Activated CD4-positive, alpha-beta T cell treated with anti-CD3 and anti-CD28 coated beads, Interleukin-2, amount 10 ng/mL, durations not matched to agents 24 days and 14 days (primary cell): Measurements from ENCODE around the gene RASGRP2. TPM values are rescaled to one million over a fixed set of nuclear protein-coding genes. Genes with fewer than 3 reads are reported as not detected.
"Not testable (repeated sequence)": the region's sequence is repeated elsewhere in the genome, so short reads cannot be mapped to it uniquely, and the experiment has no call there.

Source experiments
- DNase-seq: peaks from one replicate; pipeline ENCODE4 v3.0.0; 2022
- H3K27ac Mint-ChIP-seq: one replicate; pipeline ENCODE4 v1.8.0; 2022; ENCODE audit warnings: mild to moderate bottlenecking, mixed read lengths
- H3K27me3 Mint-ChIP-seq: one replicate; pipeline ENCODE4 v1.8.0; 2022; ENCODE audit warnings: mixed read lengths
- H3K36me3 Mint-ChIP-seq: one replicate; pipeline ENCODE4 v1.8.0; 2022; ENCODE audit warnings: low read depth, mild to moderate bottlenecking, mixed read lengths
- H3K4me1 Mint-ChIP-seq: one replicate; pipeline ENCODE4 v1.8.0; 2021; ENCODE audit warnings: mixed read lengths
- H3K4me3 Mint-ChIP-seq: one replicate; pipeline ENCODE4 v1.8.0; 2022; ENCODE audit warnings: mild to moderate bottlenecking, moderate library complexity, mixed read lengths
- H3K9me3 Mint-ChIP-seq: one replicate; pipeline ENCODE4 v1.8.0; 2021; ENCODE audit warnings: mixed read lengths
- intact Hi-C: fragments of 100-400 bp; cut with micrococcal nuclease; formaldehyde crosslinking; loops from one replicate; pipeline ENCODE4 v1.15.1; 2023
- total RNA-seq: library from RNA; stranded (reverse); gene quantifications from 2 replicates; pipeline ENCODE4 v1.2.3, GENCODE V29; 2022

Gene RASGRP2
- total RNA-seq, 1 donor from 2014 or later, result 13.4 TPM

DNA sequence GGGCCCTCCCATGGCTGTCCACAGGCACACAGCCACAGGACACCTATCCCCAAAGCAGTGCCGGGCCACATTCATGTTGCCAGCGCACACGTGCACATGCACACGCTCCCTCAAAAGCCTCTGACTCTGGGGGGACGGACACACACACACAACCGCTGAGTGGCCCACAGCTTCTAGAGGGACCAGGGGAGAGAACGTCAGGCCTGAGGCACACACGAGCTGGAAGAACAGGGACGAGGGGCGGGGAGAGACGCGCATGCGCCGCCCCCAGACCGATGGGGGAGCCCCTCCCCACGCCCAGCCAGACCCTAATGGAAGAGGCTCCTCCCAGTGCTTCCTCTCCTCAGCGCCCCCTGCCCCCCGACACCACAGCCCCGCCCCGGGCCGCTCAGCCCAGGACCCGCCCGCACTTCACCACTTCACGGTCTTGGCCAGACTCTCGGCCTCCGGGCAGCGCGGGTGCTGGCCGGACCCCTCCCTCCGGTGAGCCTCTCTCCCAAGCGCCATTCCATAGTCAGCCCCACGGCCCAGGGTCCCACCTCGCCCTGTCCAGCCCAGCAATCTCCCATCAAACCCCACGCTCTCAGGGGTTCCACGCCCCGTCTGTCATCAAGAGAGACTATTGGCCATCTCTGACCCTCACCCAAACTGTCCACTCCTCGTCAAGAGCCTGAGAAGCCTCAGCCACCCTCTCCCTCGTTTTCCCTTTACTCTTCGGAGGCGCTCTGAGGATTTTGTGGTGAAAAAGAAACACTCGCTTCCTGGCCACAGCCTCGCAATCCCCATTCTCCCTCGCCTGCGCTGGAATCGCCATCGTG lies 32.6 kb downstream of the RASGRP2 start:
- Mint-ChIP-seq H3K4me3 (no peak overlapping the region), H3K27ac (no peak overlapping the region), H3K4me1 (peaks cover 2% of the 10 kb centered on the region), H3K9me3 (no peaks in the 10 kb centered on the region), H3K36me3 (no peaks in the 10 kb centered on the region), H3K27me3 (peaks cover 66% of the 10 kb centered on the region)
- intact Hi-C loops, result no loop called here
- no peak for DNase-seq

DNA sequence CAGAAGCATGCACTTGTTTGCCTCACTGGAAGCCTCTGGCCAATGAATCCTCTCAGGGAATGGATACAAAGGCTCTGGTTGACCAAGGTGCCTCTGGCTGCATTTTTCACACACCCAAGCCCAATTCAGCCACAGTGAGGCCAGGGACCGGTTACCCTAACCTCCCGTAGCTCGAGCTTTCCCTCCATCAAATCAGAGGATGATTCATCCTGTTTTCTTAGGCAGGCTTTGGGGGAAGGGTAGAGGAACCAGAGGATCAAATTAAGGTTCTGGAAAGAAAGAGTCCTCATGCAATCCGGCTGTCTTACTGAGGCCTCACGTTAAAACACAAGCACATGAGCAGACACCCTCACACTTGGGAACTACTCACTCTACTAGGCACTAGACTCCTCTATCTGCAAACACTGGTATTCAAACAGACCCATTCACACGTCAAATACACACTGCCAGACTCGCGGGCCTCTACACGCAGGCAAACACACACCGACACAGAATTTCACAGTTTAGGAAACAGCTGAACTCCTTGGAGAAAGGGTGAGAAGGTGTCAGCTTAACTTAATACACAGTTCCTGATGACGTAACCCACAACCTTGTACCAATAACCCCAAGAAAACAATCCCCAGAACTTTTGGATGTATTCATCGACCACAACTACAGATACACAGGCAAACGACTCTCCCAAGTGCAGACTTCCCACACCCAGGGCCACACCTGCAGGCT lies 33.4 kb downstream of the RASGRP2 start:
- Mint-ChIP-seq H3K27ac (no peak overlapping the region), H3K4me1 (peaks cover 2% of the 10 kb centered on the region), H3K36me3 (no peaks in the 10 kb centered on the region), H3K9me3 (no peaks in the 10 kb centered on the region), H3K4me3 (no peak overlapping the region), H3K27me3 (peaks cover 63% of the 10 kb centered on the region)
- intact Hi-C loops, result no loop called here
- DNase-seq, result no peak

DNA sequence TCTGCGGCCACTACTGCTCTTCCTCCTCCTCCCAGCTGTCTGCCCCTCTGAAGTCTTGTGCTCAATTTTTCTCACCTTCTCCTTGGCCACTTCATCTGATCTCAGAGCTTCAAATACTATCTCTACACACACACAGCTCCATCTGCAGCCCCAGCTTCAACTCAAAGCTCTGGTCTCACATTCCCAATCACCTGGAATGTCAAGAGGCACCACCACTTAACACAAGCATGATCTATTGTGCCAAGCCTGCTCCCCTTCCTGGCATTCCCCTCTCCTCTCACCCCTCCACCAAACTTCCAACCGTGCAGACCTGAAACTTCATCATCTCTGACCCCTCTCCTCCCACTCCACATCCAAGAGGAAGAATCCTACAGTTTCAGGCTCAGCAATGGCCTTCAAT lies 38.4 kb downstream of the RASGRP2 start:
- no peaks in the 10 kb centered on the region for H3K9me3 Mint-ChIP-seq
- DNase-seq, result no peak
- intact Hi-C loops, result no loop called here
- H3K4me1 Mint-ChIP-seq, result no peaks in the 10 kb centered on the region
- H3K27me3 Mint-ChIP-seq, result peaks cover 55% of the 10 kb centered on the region
- H3K27ac Mint-ChIP-seq, result no peak overlapping the region
- H3K36me3 Mint-ChIP-seq, result no peaks in the 10 kb centered on the region
- no peak overlapping the region for H3K4me3 Mint-ChIP-seq

DNA sequence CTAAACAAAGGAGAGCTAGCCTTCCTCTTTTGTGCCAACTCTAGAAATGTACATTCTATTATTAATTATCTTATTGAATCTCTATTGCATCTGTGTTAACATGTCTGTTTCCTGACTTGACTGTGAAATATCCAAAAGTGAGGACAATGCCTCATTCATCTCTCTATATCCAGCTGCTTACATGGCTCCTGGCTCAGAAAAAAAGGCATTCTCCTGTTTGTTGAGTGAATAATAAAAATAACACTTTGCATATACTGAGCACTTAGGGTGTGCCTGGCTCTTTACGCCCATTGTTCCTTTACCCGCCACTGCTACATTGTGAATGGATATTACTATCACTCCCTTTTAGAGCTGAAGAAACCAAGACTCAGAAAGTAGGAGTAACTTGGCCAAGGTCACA lies 40.9 kb downstream of the RASGRP2 start:
- Mint-ChIP-seq H3K9me3 (no peaks in the 10 kb centered on the region), H3K36me3 (no peaks in the 10 kb centered on the region), H3K27me3 (peaks cover 44% of the 10 kb centered on the region), H3K4me1 (no peaks in the 10 kb centered on the region), H3K27ac (no peak overlapping the region), H3K4me3 (no peak overlapping the region)
- intact Hi-C loops, result no loop called here
- no peak for DNase-seq

DNA sequence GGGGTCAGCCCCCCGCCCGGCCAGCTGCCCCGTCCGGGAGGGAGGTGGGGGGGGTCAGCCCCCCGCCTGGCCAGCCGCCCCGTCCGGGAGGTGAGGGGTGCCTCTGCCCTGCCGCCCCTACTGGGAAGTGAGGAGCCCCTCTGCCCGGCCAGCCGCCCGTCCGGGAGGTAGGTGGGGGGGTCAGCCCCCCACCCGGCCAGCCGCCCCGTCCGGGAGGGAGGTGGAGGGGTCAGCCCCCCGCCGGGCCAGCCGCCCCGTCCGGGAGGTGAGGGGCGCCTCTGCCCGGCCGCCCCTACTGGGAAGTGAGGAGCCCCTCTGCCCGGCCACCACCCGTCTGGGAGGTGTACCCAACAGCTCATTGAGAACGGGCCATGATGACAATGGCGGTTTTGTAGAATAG lies 42.0 kb downstream of the RASGRP2 start:
- H3K36me3 Mint-ChIP-seq, H3K27ac Mint-ChIP-seq, DNase-seq, H3K9me3 Mint-ChIP-seq, H3K4me1 Mint-ChIP-seq, intact Hi-C loops, H3K4me3 Mint-ChIP-seq: not testable (repeated sequence)
- H3K27me3 Mint-ChIP-seq, result peaks cover 41% of the 10 kb centered on the region

DNA sequence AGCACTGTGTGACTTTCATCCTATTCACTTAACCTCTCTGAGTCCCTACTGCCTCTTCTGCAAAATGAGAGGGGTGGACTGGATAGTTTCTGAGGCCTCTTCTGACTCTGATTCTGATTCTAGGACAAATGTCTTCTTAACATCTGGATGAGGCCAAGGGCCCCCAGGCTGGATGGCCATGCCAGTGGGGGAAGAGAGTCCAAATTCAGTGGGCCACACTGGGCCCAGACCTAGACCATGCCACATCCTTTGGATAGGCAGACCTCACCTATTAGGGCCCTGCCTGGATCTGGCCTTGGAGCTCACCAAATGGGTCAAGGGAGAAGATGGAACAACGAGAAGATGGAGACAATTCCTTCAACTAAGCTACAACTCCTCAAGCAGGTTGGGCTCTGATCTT lies 45.5 kb downstream of the RASGRP2 start:
- Mint-ChIP-seq H3K27ac (no peak overlapping the region), H3K27me3 (peaks cover 43% of the 10 kb centered on the region), H3K36me3 (no peaks in the 10 kb centered on the region), H3K4me3 (no peak overlapping the region), H3K4me1 (no peaks in the 10 kb centered on the region), H3K9me3 (no peaks in the 10 kb centered on the region)
- intact Hi-C loops, result no loop called here
- no peak for DNase-seq

DNA sequence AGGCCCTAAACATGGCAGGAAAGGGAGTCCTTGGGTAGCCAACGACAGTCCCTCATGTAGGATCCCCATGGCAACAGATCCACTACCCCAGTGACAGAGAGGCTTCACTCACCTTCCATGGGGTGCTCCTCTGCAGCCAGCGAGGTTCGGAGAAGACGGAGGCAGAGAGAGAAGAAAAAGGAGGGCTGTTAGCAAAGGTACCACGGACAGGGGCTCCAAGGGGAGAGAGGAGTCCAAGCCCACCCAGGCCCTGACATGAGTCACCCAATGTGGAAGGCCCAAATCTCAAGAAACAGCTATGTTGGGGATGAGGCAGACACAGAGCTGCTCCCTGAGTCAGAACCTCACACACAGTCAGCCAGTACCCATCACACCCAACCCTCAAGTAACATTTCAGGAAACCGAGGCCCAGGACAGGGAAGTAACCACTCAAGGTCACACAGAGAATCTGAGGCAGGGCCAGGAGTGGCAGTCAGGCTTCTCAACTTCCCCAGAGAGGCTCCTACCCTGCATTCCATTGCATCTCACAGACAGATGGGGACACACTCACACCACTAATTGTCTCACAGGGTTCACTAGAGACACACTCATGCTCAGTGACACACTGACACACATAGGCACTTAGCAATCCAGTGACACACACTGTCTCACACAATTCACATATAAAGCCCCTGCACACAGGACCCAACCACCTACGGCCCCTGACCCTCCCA lies 46.1 kb downstream of the RASGRP2 start:
- Mint-ChIP-seq H3K4me1 (peaks cover 1% of the 10 kb centered on the region), H3K9me3 (no peaks in the 10 kb centered on the region), H3K27me3 (peaks cover 46% of the 10 kb centered on the region), H3K27ac (no peak overlapping the region), H3K36me3 (no peaks in the 10 kb centered on the region), H3K4me3 (no peak overlapping the region)
- intact Hi-C loops, result no loop called here
- DNase-seq, result no peak

DNA sequence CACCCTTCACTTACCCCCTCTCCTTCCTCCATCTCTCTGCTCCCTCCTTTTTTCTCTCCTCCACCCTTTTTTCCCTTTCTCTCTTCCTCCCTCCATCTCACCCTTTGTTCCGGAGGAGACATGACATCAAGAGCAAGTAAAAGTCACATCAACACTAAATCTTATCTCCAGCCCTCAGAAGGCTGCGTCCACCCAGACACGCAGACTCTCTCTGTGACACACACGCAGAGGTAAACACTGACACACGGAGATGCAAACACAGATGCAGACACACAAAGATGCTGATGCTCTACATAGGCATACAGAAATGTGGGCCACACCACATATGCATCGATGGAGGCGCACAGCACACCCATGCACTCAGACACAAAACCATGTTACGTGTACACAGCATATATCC lies 47.9 kb downstream of the RASGRP2 start:
- no peak overlapping the region for H3K27ac Mint-ChIP-seq
- H3K27me3 Mint-ChIP-seq, result peaks cover 60% of the 10 kb centered on the region
- peaks cover 6% of the 10 kb centered on the region for H3K4me1 Mint-ChIP-seq
- no peaks in the 10 kb centered on the region for H3K36me3 Mint-ChIP-seq
- DNase-seq, result no peak
- H3K4me3 Mint-ChIP-seq, result no peak overlapping the region
- H3K9me3 Mint-ChIP-seq, result no peaks in the 10 kb centered on the region
- intact Hi-C loops, result no loop called here

DNA sequence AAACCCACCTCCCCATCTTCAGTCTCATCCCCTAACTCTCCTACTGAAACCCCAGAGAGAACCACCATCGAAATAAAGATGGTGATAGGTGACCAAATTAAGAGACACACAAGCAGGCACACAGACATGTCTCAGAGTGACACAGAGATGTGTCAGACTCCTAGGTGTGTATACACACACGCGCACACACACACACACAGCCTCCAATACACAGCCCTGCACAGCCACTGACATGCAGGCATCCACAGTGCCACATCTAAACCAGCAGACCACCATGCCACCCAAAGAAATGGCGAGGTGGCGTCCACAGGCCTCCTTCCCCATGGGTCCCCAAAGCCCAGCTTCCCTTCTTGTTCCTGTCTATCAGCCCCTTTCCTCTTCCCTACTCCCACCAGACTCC lies 48.4 kb downstream of the RASGRP2 start:
- Mint-ChIP-seq H3K4me1 (peaks cover 6% of the 10 kb centered on the region), H3K36me3 (no peaks in the 10 kb centered on the region), H3K9me3 (no peaks in the 10 kb centered on the region), H3K4me3 (no peak overlapping the region), H3K27ac (no peak overlapping the region), H3K27me3 (peaks cover 58% of the 10 kb centered on the region)
- intact Hi-C loops, result no loop called here
- no peak for DNase-seq

DNA sequence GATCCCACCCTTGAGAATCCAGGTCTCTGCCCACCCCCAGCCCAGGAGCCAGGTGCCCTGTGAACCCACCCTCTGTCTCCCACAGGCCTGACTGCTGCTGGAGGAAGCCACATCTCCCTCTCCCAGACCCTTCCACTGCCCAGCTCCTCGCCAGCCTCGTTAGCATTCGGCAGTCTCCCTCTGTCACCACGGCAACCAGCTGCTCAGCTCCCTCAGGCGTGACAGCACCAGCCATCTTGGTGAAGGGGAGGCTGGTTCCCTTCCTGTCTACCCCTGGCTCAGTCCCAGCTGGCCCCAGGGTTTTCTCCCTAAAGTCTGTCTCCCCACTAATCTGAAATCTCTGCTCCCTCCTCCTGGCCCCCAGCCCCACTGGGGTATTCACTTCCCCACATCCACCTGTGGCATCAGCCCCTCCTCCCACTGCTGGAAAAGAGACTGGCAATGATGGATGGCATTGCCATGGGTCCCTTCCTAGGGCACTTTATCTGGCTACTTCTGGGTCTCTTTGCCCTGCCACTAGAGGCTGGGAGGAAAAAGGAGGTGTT lies 49.0 kb downstream of the RASGRP2 start:
- Mint-ChIP-seq H3K36me3 (no peaks in the 10 kb centered on the region), H3K27me3 (peaks cover 55% of the 10 kb centered on the region), H3K27ac (no peak overlapping the region), H3K4me1 (peaks cover 6% of the 10 kb centered on the region), H3K9me3 (no peaks in the 10 kb centered on the region), H3K4me3 (no peak overlapping the region)
- no peak for DNase-seq
- intact Hi-C loops, result no loop called here

DNA sequence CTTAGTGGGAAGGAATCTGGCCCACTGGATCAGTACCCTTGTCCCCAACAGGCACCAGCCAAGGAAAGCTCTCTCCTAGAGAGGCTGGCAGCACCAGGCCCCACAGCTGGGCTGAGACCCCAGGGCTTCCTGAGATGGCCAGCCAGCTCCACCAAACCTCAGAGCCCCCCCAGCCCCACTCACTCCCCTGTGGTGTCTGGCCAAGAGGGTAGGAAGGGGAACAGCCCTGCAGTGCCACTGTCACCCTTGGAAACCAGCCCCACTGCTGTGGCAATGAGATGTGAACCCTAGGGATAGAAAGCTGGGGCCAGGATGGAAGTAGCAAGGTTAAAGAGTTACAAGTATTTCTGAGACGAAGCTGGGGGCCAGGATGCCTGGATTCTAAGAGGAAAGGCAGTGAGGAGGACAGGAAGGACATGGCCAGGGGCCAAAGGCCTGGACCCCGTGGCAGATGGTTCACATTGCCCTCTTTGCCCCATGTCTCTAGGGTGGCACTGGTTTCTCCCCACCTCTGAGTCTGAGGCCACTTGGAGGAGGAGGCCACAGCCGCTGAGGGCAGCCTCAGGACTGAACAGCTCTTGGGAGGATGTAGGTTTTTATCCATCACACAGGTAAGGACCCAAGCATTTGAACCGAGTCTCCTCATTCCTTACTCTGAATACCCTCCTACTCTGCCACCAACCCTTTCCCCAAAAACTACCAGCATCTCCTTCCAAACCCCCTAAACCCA lies 49.8 kb downstream of the RASGRP2 start:
- intact Hi-C loops, result no loop called here
- Mint-ChIP-seq H3K27me3 (peaks cover 54% of the 10 kb centered on the region), H3K27ac (no peak overlapping the region), H3K4me3 (no peak overlapping the region), H3K36me3 (no peaks in the 10 kb centered on the region), H3K4me1 (peaks cover 6% of the 10 kb centered on the region), H3K9me3 (no peaks in the 10 kb centered on the region)
- no peak for DNase-seq

DNA sequence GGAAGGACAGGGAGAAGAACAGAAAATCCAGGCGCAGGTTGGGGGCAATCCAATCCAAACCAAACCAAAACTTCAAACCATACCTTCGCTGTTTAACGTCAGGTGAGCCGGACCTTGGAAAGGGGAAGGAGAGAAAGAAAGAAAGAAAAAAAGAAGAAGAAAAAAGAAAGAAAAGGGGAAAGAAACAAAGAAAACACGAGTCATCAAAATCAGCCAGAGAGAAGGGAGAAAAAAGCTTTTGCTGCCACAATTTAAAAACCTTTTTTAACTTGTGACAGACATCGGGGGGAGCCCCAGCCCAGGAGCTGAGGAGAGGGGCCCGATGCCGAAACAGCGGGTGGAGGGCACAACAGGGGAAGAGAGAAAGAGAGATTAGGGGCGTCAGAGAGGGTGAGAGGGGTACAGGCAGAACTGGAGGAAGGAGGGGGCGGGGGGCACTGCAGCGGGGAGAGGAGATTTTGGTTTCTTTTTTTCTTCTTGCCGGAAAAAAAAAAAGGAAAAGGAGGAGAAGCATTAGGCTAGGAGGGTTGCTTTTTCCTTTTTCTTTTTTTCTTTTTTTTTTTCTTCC lies 51.1 kb downstream of the RASGRP2 start:
- H3K36me3 Mint-ChIP-seq, result no peaks in the 10 kb centered on the region
- H3K27me3 Mint-ChIP-seq, result peaks cover 54% of the 10 kb centered on the region
- no peaks in the 10 kb centered on the region for H3K9me3 Mint-ChIP-seq
- no peak overlapping the region for H3K27ac Mint-ChIP-seq
- peak overlapping the region; percentile 18 for H3K4me3 Mint-ChIP-seq
- peaks cover 15% of the 10 kb centered on the region for H3K4me1 Mint-ChIP-seq
- DNase-seq, result no peak
- intact Hi-C loops, result no loop called here

DNA sequence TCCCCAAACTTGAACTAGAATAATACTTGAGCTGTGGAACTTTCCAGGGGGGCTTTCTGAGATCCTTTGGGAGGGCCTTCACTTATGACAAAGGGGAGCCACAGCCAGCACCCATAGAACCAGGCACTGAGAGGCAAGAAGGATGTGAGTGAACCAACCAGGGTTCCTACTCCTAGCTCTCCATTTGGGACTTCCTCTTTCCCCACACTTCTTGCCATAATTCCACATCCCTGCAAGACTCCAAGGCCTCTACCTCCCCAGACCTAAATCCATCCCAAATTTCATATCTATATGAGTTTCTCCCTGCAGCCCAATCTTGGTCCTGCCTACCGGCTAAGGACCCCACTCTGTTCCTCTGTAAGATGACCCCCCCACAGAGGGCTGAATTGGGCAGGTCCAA lies 52.4 kb downstream of the RASGRP2 start:
- H3K4me1 Mint-ChIP-seq, result peaks cover 16% of the 10 kb centered on the region
- H3K27ac Mint-ChIP-seq, result no peak overlapping the region
- no peaks in the 10 kb centered on the region for H3K36me3 Mint-ChIP-seq
- no peak overlapping the region for H3K4me3 Mint-ChIP-seq
- no peak for DNase-seq
- peaks cover 53% of the 10 kb centered on the region for H3K27me3 Mint-ChIP-seq
- H3K9me3 Mint-ChIP-seq, result no peaks in the 10 kb centered on the region
- intact Hi-C loops, result no loop called here
